Fibroblast of skin of left quadriceps (primary cell): ENCODE measurements around the gene ACSF3.
"Not testable (repeated sequence)": the region's sequence is repeated elsewhere in the genome, so short reads cannot be mapped to it uniquely, and the experiment has no call there.

Experiments used
- DNase-seq, 2 experiments: peaks; one replicate each; pipeline ENCODE4 v3.0.0-alpha.2; 2013; ENCODE audit warnings: low read depth in 2 of 2

The ACSF3 gene

GRCh38 chr16:89161763-89162713, 68.4 kb downstream of the ACSF3 start:
- DNase-seq, result no peak

- no peak for DNase-seq
Observed at GRCh38 chr16:89163297-89163696, 69.6 kb downstream of the ACSF3 start.

- no peak for DNase-seq
Observed at GRCh38 chr16:89164436-89164835, 70.8 kb downstream of the ACSF3 start.

- DNase-seq, result no peak
Observed at GRCh38 chr16:89164847-89165680, 71.4 kb downstream of the ACSF3 start.

GRCh38 chr16:89165681-89165979, 72.0 kb downstream of the ACSF3 start:
- DNase-seq, result not testable (repeated sequence)

GRCh38 chr16:89166696-89167424, 73.2 kb downstream of the ACSF3 start:
- no peak for DNase-seq

- DNase-seq, result peak; percentile 25
Observed at GRCh38 chr16:89167425-89167941, 73.8 kb downstream of the ACSF3 start.

GRCh38 chr16:89168381-89169189, 74.9 kb downstream of the ACSF3 start:
- DNase-seq, result no peak

GRCh38 chr16:89169778-89170177, 76.1 kb downstream of the ACSF3 start:
- DNase-seq, result no peak

GRCh38 chr16:89170346-89171215, 76.9 kb downstream of the ACSF3 start:
- no peak for DNase-seq

GRCh38 chr16:89171216-89172170, 77.8 kb downstream of the ACSF3 start, which contains the start of gene CDH15:
CDH15 (plus strand) TSS chr16:89171748; CDS start chr16:89171832, 84 bp downstream.
- DNase-seq, result peak; percentile 32 to 37

- DNase-seq, result no peak
Observed at GRCh38 chr16:89172171-89172527, 78.5 kb downstream of the ACSF3 start.

GRCh38 chr16:89172528-89173173, 79.0 kb downstream of the ACSF3 start:
- DNase-seq, result no peak

- no peak for DNase-seq
Observed at GRCh38 chr16:89173174-89173921, 79.7 kb downstream of the ACSF3 start.

GRCh38 chr16:89174055-89174827, 80.6 kb downstream of the ACSF3 start:
- DNase-seq, result no peak

- DNase-seq, result no peak
Observed at GRCh38 chr16:89174877-89175276, 81.2 kb downstream of the ACSF3 start.
